Activated naive CD8-positive, alpha-beta T cell treated with anti-CD3 and anti-CD28 coated beads, Interleukin-2, amount 10 ng/mL, durations not matched to agents 7 days and 5 days (primary cell): ENCODE measurements around the gene ALDH1A2. TPM values are rescaled to one million over a fixed set of nuclear protein-coding genes. Genes with fewer than 3 reads are reported as not detected.
"Not testable (repeated sequence)": the region's sequence is repeated elsewhere in the genome, so short reads cannot be mapped to it uniquely, and the experiment has no call there.

ENCODE experiments used
- ATAC-seq: fragments of 150-1000 bp; cut with Tn5 transposase; one replicate; pipeline ENCODE4 v1.10.0; 2021; ENCODE audit warnings: low read depth, moderate library complexity
- POLR2A ChIA-PET: fragments of 350-600 bp; sonication (Branson Sonifier 250); formaldehyde crosslinking; loops from one replicate; lab custom pipeline; 2021; ENCODE audit warnings: antibody characterized with exemption; lab: Charles Lee
- DNase-seq: peaks from one replicate; pipeline ENCODE4 v3.0.0; 2021
- H3K27ac Mint-ChIP-seq: one replicate; pipeline ENCODE4 v1.8.0; 2022; ENCODE audit warnings: mild to moderate bottlenecking, mixed read lengths
- H3K27me3 Mint-ChIP-seq: one replicate; pipeline ENCODE4 v1.8.0; 2022; ENCODE audit warnings: mild to moderate bottlenecking, moderate library complexity, mixed read lengths
- H3K36me3 Mint-ChIP-seq: one replicate; pipeline ENCODE4 v1.8.0; 2021; ENCODE audit warnings: mild to moderate bottlenecking, mixed read lengths
- H3K4me1 Mint-ChIP-seq: one replicate; pipeline ENCODE4 v1.8.0; 2021; ENCODE audit warnings: mixed read lengths
- H3K4me3 Mint-ChIP-seq: one replicate; pipeline ENCODE4 v1.8.0; 2022; ENCODE audit warnings: mild to moderate bottlenecking, moderate library complexity, mixed read lengths
- H3K9me3 Mint-ChIP-seq: one replicate; pipeline ENCODE4 v1.8.0; 2021; ENCODE audit warnings: mixed read lengths
- total RNA-seq, 2 experiments: library from RNA; stranded (reverse); gene quantifications; one replicate each; pipeline ENCODE4 v1.2.3, GENCODE V29; 2021

ALDH1A2 gene
- total RNA-seq = under 1 TPM; 0.62 to 0.86 TPM

DNA sequence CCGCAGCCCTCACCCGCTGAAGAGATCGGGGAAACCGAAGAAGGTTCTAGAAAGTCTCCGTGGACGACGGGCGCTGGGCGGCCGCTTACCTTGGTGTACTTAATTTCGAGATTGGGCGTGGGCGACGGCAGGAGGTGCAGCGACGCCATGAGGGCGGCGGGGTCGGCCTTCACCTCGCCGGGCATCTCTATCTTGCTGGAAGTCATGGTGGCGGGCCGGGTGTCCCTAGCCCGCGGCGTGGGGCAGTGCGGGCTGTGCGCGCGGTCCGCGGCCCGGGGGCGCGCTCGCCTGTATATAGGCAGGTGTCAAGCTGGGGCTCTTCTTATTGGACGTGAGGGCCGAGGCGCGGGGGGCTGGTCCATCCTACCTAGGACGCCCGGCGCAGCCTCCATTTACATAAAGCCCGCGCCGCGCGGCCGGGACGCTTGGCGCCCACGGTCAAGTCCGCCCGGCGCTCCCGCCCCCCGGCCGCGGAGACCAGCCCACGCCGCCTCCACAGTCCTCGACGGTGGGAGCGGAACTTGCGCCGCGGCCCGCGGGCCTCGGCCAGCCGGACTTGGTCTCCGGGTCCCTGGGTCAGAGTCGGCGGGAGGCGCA is at the start of gene ALDH1A2:
ALDH1A2 (minus strand) TSS at position 267 of the 597 bp plus-strand sequence; CDS start at position 206, 61 bp downstream.
- ATAC-seq (peak; percentile 26), DNase-seq (peak; percentile 35)
- no peaks in the 10 kb centered on the region for H3K36me3 Mint-ChIP-seq
- H3K9me3 Mint-ChIP-seq = no peaks in the 10 kb centered on the region
- POLR2A ChIA-PET = interaction anchor here (1.3 kb wide), 1 partner anchor 200 kb away, joined by 3 read pairs; no protein-coding TSS in a partner anchor
- H3K4me3 Mint-ChIP-seq = peak within 1 kb of the TSS; percentile 42
- peaks cover 77% of the 10 kb centered on the region for H3K27me3 Mint-ChIP-seq
- H3K27ac Mint-ChIP-seq = no peak within 1 kb of the TSS
- H3K4me1 Mint-ChIP-seq = peaks cover 3% of the 10 kb centered on the region

- H3K4me3 Mint-ChIP-seq = no peak overlapping the region
- POLR2A ChIA-PET = no interaction called here
- H3K4me1 Mint-ChIP-seq = no peaks in the 10 kb centered on the region
- no peak for DNase-seq
- no peaks in the 10 kb centered on the region for H3K36me3 Mint-ChIP-seq
- no peaks in the 10 kb centered on the region for H3K9me3 Mint-ChIP-seq
- no peak for ATAC-seq
- peaks cover 31% of the 10 kb centered on the region for H3K27me3 Mint-ChIP-seq
- no peak overlapping the region for H3K27ac Mint-ChIP-seq
These were observed 49.3 kb upstream of the ALDH1A2 start for GRCh38 chr15:58114812-58115211.

- POLR2A ChIA-PET = no interaction called here
- no peaks in the 10 kb centered on the region for H3K9me3 Mint-ChIP-seq
- H3K27ac Mint-ChIP-seq = no peak overlapping the region
- H3K27me3 Mint-ChIP-seq = peaks cover 30% of the 10 kb centered on the region
- DNase-seq (no peak), ATAC-seq (no peak)
- no peaks in the 10 kb centered on the region for H3K36me3 Mint-ChIP-seq
- H3K4me1 Mint-ChIP-seq = no peaks in the 10 kb centered on the region
- H3K4me3 Mint-ChIP-seq = no peak overlapping the region
These were observed 48.9 kb upstream of the ALDH1A2 start for GRCh38 chr15:58114388-58114787.

DNA sequence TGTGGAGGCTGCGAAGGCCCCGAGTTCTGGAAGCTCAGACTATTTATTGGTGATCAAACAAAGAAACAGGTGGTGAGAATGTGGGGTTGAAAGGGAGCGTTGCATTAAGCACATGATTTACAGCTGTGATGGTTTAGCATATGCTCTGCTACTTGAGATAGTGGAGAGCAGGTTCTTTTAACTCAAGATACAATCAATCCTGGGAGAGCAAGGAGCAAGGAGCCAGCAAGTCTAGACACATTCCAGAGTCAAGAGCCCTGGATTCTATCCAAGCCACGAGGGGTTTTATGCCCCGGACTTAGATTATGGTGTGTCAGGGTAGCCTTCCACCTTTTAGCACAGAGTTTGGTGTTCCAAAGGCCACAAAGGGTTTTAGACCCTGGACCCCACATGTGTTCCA is 47.8 kb upstream of the ALDH1A2 start:
- ATAC-seq, H3K36me3 Mint-ChIP-seq, POLR2A ChIA-PET, H3K9me3 Mint-ChIP-seq, H3K4me1 Mint-ChIP-seq, H3K4me3 Mint-ChIP-seq, DNase-seq, H3K27ac Mint-ChIP-seq: not testable (repeated sequence)
- peaks cover 27% of the 10 kb centered on the region for H3K27me3 Mint-ChIP-seq

DNA sequence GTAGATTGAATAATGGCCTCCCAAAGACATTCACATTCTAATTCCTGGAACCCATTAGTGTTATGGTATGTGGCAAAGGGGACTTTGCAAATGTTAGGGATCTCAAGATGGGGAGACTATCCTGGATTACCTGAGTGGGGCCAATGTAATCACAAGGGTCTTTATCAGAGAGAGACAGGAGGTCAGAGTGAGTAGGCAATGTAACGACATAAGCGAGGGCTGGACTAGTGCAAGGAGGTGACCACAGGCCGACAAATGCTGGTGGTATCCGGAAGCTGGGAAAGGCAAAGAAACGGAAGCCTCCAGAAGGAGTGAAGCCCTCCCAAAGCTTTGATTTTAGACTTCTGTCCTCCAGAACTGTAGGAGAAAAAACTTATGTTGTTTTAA is 46.2 kb upstream of the ALDH1A2 start:
- Mint-ChIP-seq H3K9me3 (no peaks in the 10 kb centered on the region), H3K36me3 (no peaks in the 10 kb centered on the region), H3K4me3 (no peak overlapping the region), H3K27me3 (peaks cover 25% of the 10 kb centered on the region), H3K27ac (no peak overlapping the region), H3K4me1 (no peaks in the 10 kb centered on the region)
- ATAC-seq (no peak), DNase-seq (no peak)
- POLR2A ChIA-PET = no interaction called here

GRCh38 chr15:58110999-58111717 is 45.6 kb upstream of the ALDH1A2 start:
- DNase-seq = no peak
- Mint-ChIP-seq H3K4me1 (no peaks in the 10 kb centered on the region), H3K4me3 (no peak overlapping the region), H3K36me3 (no peaks in the 10 kb centered on the region), H3K27me3 (peaks cover 26% of the 10 kb centered on the region), H3K27ac (no peak overlapping the region), H3K9me3 (no peaks in the 10 kb centered on the region)
- no peak for ATAC-seq
- POLR2A ChIA-PET = no interaction called here

DNA sequence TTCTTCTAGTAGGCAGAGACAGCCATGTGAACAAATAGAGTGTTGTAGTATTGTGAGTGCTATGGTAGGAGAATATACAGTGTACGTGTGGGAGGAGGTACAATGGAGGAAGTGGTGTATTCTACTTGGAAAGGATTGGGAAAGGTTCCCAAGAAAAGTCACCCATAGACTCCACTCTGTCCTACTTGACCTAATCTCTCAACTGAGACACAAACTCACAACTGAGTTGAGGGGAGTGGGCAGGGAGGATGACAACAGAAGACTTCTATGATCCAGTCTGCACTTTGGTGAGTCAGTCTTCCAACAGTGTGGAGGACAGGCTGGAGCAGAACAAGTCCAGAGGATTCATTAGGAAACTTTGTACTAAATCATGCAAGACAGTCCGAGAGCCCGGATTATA is 43.9 kb upstream of the ALDH1A2 start:
- POLR2A ChIA-PET = no interaction called here

GRCh38 chr15:58108117-58108516 is 42.6 kb upstream of the ALDH1A2 start:
- Mint-ChIP-seq H3K9me3 (no peaks in the 10 kb centered on the region), H3K27me3 (peaks cover 28% of the 10 kb centered on the region), H3K36me3 (no peaks in the 10 kb centered on the region), H3K4me3 (no peak overlapping the region), H3K27ac (no peak overlapping the region), H3K4me1 (no peaks in the 10 kb centered on the region)
- ATAC-seq = no peak
- POLR2A ChIA-PET = no interaction called here
- no peak for DNase-seq

More for the DNA sequence above, 43.9 kb upstream of the ALDH1A2 start:
- Mint-ChIP-seq H3K36me3 (no peaks in the 10 kb centered on the region), H3K4me3 (no peak overlapping the region), H3K4me1 (no peaks in the 10 kb centered on the region), H3K27me3 (peaks cover 23% of the 10 kb centered on the region), H3K27ac (no peak overlapping the region), H3K9me3 (no peaks in the 10 kb centered on the region)
- ATAC-seq = no peak
- no peak for DNase-seq

DNA sequence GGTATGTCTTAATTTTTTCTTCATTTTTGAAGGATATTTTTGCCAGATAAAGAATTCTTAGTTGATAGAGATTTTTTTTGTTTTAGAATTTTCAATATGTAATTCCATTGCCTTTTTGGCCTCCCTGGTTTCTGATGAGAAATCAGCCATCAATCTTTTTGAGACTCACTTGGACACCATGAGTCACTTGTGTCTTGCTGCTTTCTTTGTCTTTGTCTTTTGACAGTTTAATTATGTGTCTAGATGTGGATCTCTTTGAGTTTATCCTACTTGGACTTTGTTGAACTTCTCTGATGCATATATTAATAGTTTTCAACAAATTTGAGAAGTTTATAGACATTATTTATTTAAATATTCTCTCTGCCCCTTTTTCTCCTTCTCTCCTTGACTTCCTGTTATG is 38.0 kb upstream of the ALDH1A2 start:
- Mint-ChIP-seq H3K4me1 (no peaks in the 10 kb centered on the region), H3K9me3 (no peaks in the 10 kb centered on the region), H3K27me3 (peaks cover 49% of the 10 kb centered on the region), H3K27ac (no peak overlapping the region), H3K36me3 (no peaks in the 10 kb centered on the region), H3K4me3 (no peak overlapping the region)
- DNase-seq (no peak), ATAC-seq (no peak)
- POLR2A ChIA-PET = no interaction called here

DNA sequence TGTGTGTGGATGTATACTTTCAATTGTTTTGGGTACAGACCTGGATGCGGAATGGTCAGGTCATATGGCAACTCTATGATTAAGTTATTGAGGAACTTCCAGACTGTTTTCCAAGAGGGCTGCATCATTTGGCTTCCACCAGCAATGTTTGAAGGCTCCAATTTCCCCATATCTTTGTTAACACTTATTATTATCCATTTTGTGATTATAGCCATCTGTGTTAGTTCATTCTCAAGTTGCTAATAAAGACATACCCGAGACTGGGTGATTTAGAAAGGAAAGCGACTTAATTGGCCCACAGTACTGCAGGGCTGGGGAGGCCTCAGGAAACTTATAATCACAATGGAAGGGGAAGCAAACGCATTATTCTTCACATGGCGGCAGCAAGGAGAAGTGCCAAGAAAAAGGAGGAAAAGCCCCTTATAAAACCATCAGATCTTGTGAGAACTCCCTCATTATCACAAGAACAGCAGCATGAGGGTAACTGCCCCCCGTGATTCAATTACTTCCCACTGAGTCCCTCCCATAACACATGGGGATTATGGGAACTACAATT is 31.1 kb upstream of the ALDH1A2 start:
- no peak overlapping the region for H3K4me3 Mint-ChIP-seq
- POLR2A ChIA-PET = no interaction called here
- H3K36me3 Mint-ChIP-seq = no peaks in the 10 kb centered on the region
- H3K9me3 Mint-ChIP-seq = no peaks in the 10 kb centered on the region
- H3K27me3 Mint-ChIP-seq = peaks cover 36% of the 10 kb centered on the region
- H3K4me1 Mint-ChIP-seq = no peaks in the 10 kb centered on the region
- DNase-seq (no peak), ATAC-seq (no peak)
- H3K27ac Mint-ChIP-seq = no peak overlapping the region

GRCh38 chr15:58095415-58095814 is 29.9 kb upstream of the ALDH1A2 start:
- Mint-ChIP-seq H3K27ac (no peak overlapping the region), H3K36me3 (no peaks in the 10 kb centered on the region), H3K27me3 (peaks cover 36% of the 10 kb centered on the region), H3K4me3 (no peak overlapping the region), H3K9me3 (no peaks in the 10 kb centered on the region), H3K4me1 (no peaks in the 10 kb centered on the region)
- DNase-seq = no peak
- no peak for ATAC-seq
- POLR2A ChIA-PET = no interaction called here

DNA sequence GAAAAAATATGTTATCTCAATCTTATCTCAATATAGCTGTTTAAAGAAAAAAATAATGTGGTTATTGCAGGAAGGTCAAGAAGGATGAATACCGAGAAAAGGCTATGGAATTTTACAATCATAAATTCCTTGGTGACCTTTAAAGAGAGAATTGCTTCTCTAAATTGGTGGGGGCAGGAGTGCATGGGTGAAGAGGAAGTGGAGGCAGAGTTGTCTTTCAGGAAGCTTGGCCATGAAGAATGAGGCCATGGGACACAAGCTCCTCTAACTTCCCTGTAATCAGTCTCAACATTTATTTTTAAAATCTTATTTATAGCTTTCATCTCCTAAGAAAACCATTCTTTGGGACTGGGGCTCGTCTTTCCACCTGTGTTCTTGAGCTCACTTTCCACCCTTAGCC is 22.4 kb upstream of the ALDH1A2 start:
- DNase-seq = no peak
- Mint-ChIP-seq H3K9me3 (peaks cover 1% of the 10 kb centered on the region), H3K27me3 (peaks cover 41% of the 10 kb centered on the region), H3K36me3 (no peaks in the 10 kb centered on the region), H3K27ac (no peak overlapping the region), H3K4me1 (no peaks in the 10 kb centered on the region), H3K4me3 (no peak overlapping the region)
- no peak for ATAC-seq
- POLR2A ChIA-PET = interaction anchor here (0.5 kb wide), 1 partner anchor 824 kb away, joined by 3 read pairs; no protein-coding TSS in a partner anchor

DNA sequence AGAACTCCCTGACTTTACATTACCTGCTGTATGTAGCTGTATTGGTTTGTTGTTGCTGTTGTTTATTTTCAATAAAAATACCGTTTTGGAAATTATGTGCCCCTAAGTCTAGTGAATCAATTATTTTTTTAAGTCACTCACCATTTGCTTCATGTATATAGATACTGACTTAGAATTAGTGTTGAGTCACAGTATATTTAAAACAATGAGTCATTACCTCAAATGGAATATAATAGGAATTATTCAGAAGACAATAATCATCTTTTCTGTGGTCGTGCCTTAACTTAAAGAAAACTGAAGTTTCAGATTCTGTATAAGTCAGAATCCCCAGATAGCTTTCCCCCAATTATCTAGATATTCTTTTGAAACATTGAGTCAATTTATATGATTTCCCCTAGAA is 21.0 kb upstream of the ALDH1A2 start:
- POLR2A ChIA-PET = no interaction called here
- Mint-ChIP-seq H3K9me3 (peaks cover 1% of the 10 kb centered on the region), H3K4me1 (no peaks in the 10 kb centered on the region), H3K36me3 (no peaks in the 10 kb centered on the region), H3K4me3 (no peak overlapping the region), H3K27ac (no peak overlapping the region), H3K27me3 (peaks cover 41% of the 10 kb centered on the region)
- DNase-seq (no peak), ATAC-seq (no peak)

DNA sequence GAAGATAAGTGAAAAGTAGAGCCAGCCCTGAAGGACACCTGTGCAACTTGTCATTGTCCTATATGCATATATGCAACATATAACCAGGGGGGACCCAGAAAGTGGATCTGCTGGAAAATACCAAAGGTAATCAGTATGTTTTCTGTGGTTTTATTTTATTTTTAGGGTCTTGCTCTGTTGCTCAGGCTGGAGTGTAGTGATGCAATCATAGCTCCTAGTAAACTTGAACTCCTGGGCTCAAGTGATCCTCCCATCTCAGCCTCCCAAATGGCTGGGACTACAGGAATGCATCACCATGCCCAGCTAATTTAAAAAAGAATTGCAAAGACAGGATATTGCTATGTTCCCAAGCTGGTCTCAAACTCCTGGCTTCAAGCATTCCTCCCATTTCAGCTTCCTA is 18.0 kb upstream of the ALDH1A2 start:
- DNase-seq = no peak
- no peak overlapping the region for H3K4me3 Mint-ChIP-seq
- POLR2A ChIA-PET = no interaction called here
- no peaks in the 10 kb centered on the region for H3K9me3 Mint-ChIP-seq
- H3K4me1 Mint-ChIP-seq = no peaks in the 10 kb centered on the region
- no peaks in the 10 kb centered on the region for H3K36me3 Mint-ChIP-seq
- no peak overlapping the region for H3K27ac Mint-ChIP-seq
- H3K27me3 Mint-ChIP-seq = peaks cover 36% of the 10 kb centered on the region
- no peak for ATAC-seq
